HUES48 (cell line): Measurements from ENCODE around the gene ASB4.

Source experiments
- H3K27ac ChIP-seq: one replicate; pipeline ENCODE4 v1.7.0; 2013; ENCODE audit warnings: low read depth, low read length, inconsistent platforms
- H3K27me3 ChIP-seq: 2 replicates; pipeline ENCODE4 v1.6.1; 2013; ENCODE audit warnings: mild to moderate bottlenecking, low read length; ENCODE audit not compliant: control insufficient read depth, insufficient read depth
- H3K36me3 ChIP-seq: 2 replicates; pipeline ENCODE4 v1.6.1; 2013; ENCODE audit warnings: low read length; ENCODE audit not compliant: control insufficient read depth, insufficient read depth
- H3K4me1 ChIP-seq: 2 replicates; pipeline ENCODE4 v1.6.1; 2013; ENCODE audit warnings: mild to moderate bottlenecking, low read length; ENCODE audit not compliant: control insufficient read depth, insufficient read depth
- H3K4me3 ChIP-seq: 2 replicates; pipeline ENCODE4 v1.5.1; 2013; ENCODE audit warnings: mild to moderate bottlenecking, low read depth, low read length
- H3K9ac ChIP-seq: 2 replicates; pipeline ENCODE4 v1.6.1; 2013; ENCODE audit warnings: mild to moderate bottlenecking, low read depth, low read length, moderate library complexity
- H3K9me3 ChIP-seq: 2 replicates; pipeline ENCODE4 v1.6.1; 2013; ENCODE audit warnings: low read length; ENCODE audit not compliant: control insufficient read depth, insufficient read depth

The ASB4 gene

DNA sequence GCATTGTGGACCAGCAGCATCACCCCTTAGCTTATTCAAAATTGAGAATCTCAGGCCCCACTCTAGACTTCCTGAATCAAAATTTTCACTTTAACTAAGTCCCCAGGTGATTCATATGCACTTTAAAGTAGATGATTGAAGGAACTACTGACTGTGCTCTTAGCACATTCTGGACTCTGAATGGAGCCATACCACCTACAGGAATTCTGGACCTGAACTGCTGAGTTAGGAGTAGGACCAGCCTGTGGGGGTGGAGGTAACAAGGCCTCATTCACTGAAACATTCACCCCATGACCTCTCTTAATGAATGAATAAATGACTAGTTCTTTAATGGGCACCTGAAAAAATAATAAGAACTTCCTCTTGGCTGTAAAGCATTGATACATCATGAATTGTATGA, 103.3 kb downstream of the ASB4 start:
- no peak overlapping the region for H3K4me3 ChIP-seq
- H3K27me3 ChIP-seq, result no peaks in the 10 kb centered on the region
- H3K36me3 ChIP-seq, result no peaks in the 10 kb centered on the region
- no peak overlapping the region for H3K9ac ChIP-seq
- H3K9me3 ChIP-seq, result no peaks in the 10 kb centered on the region
- H3K27ac ChIP-seq, result no peak overlapping the region
- H3K4me1 ChIP-seq, result peaks cover 9% of the 10 kb centered on the region; the same call in 1 of the 2 replicates

- Histone ChIP-seq H3K27me3 (peaks cover under 1% of the 10 kb centered on the region), H3K36me3 (no peaks in the 10 kb centered on the region)
Observed at GRCh38 chr7:95589766-95590165, 104.0 kb downstream of the ASB4 start.

More at GRCh38 chr7:95589766-95590165, 104.0 kb downstream of the ASB4 start:
- no peak overlapping the region for H3K4me3 ChIP-seq
- H3K4me1 ChIP-seq, result peaks cover 9% of the 10 kb centered on the region; the same call in 1 of the 2 replicates
- H3K9me3 ChIP-seq, result no peaks in the 10 kb centered on the region
- H3K27ac ChIP-seq, result no peak overlapping the region
- H3K9ac ChIP-seq, result no peak overlapping the region
